Measurements from ENCODE around the gene ZDHHC16. TPM values are rescaled to one million over a fixed set of nuclear protein-coding genes. Genes with fewer than 3 reads are reported as not detected.

Gene ZDHHC16
- total and polyA plus RNA-seq, 12 donors, result 13.4 to 49.6 (median 19.2) TPM

- ATAC-seq, result peak in 1 of 8 donors; percentile 2
- H3K4me1 ChIP-seq, result peaks cover 0 to 68% (median 30%) of the 10 kb centered on the region in 9 donors
- intact Hi-C loops (cut with DNase I), result loop anchor here in 1 of 10 donors (10.0 kb wide), 1 partner anchor 208 kb away; the partner anchor contains the start of gene MORN4
These were observed 19.0 kb upstream of the ZDHHC16 start for GRCh38 chr10:97426776-97427570.

GRCh38 chr10:97427571-97428179 is 18.3 kb upstream of the ZDHHC16 start:
- ATAC-seq (peak in 2 of 8 donors; percentile 7 to 26), DNase-seq (no peak)
- H3K36me3 ChIP-seq, result peaks cover 0 to 54% (median 18%) of the 10 kb centered on the region in 9 donors
- H3K4me3 ChIP-seq, result peak overlapping the region in 9 of 10 donors; percentile 59 to 95 (median 86)
- TF ChIP-seq CTCF (IDR thresholded peaks at IDR 0.05), result no peak
- intact Hi-C loops (cut with DNase I), result loop anchor here in 1 of 10 donors (10.0 kb wide), 1 partner anchor 207 kb away; the partner anchor contains the start of gene MORN4
- H3K27me3 ChIP-seq, result no peaks in the 10 kb centered on the region
- H3K27ac ChIP-seq, result peak overlapping the region in 9 of 10 donors; percentile 26 to 94 (median 92)
- WGBS, 2 donors, result 10% methylated on average over 9 of the region's 9 CpGs
- H3K4me1 ChIP-seq, result peaks cover 0 to 61% (median 30%) of the 10 kb centered on the region in 9 donors
- H3K9me3 ChIP-seq, result no peaks in the 10 kb centered on the region

More at GRCh38 chr10:97426776-97427570, 19.0 kb upstream of the ZDHHC16 start:
- no peaks in the 10 kb centered on the region for H3K9me3 ChIP-seq
- H3K4me3 ChIP-seq, result peak overlapping the region; percentile 59 to 95 (median 86)
- 9 to 10% methylated on average over 34 of the region's 34 CpGs for WGBS, 2 donors
- DNase-seq, result no peak
- no peak for TF ChIP-seq CTCF (IDR thresholded peaks at IDR 0.05)
- peak overlapping the region; percentile 79 to 95 (median 92) for H3K27ac ChIP-seq
- peaks cover 0 to 53% (median 15%) of the 10 kb centered on the region in 9 donors for H3K36me3 ChIP-seq
- H3K27me3 ChIP-seq, result no peaks in the 10 kb centered on the region

- Histone ChIP-seq H3K27ac (peak overlapping the region in 5 of 10 donors; percentile 86 to 94 (median 92)), H3K4me3 (peak overlapping the region in 4 of 10 donors; percentile 71 to 95 (median 90))
- no peak for DNase-seq
These were observed 17.4 kb upstream of the ZDHHC16 start for GRCh38 chr10:97428572-97428981.

More at GRCh38 chr10:97428572-97428981, 17.4 kb upstream of the ZDHHC16 start:
- Histone ChIP-seq H3K27me3 (no peaks in the 10 kb centered on the region), H3K36me3 (peaks cover 0 to 54% (median 18%) of the 10 kb centered on the region in 9 donors), H3K9me3 (no peaks in the 10 kb centered on the region), H3K4me1 (peaks cover 0 to 52% (median 30%) of the 10 kb centered on the region in 9 donors)
- ATAC-seq, result no peak
- TF ChIP-seq CTCF (IDR thresholded peaks at IDR 0.05), result no peak
- intact Hi-C loops (cut with DNase I), result loop anchor here in 1 of 10 donors (10.0 kb wide), 1 partner anchor 206 kb away; the partner anchor contains the start of gene MORN4
- WGBS, 2 donors, result 47 to 57% methylated on average over 4 of the region's 4 CpGs
